Amygdala (tissue), 56 donors: ENCODE data around the gene OR4D5.

Source experiments
- DNase-seq, 56 donors: peaks; one replicate each; lab custom pipeline; 2025; lab: John Stamatoyannopoulos, UW

The OR4D5 gene

DNA sequence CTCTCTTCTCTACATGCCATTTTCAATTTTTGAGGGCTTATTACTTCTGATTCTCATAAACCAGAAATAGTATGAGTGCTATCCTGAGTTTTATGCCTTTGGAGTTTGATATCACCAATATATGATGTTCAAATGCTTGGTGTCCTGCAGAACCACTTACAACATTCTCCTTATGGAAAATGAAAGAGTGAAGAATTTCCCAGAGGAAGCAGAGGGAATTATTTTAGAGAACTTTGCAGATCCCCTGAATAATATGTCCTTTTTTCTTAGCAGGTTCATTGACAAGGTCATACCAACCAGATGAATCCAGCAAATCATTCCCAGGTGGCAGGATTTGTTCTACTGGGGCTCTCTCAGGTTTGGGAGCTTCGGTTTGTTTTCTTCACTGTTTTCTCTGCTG lies at the start of gene OR4D5:
TSS of gene OR4D5 (plus strand) at position 301 of the 400 bp plus-strand sequence. CDS start at position 301, 0 bp downstream.
- no peak for DNase-seq

DNA sequence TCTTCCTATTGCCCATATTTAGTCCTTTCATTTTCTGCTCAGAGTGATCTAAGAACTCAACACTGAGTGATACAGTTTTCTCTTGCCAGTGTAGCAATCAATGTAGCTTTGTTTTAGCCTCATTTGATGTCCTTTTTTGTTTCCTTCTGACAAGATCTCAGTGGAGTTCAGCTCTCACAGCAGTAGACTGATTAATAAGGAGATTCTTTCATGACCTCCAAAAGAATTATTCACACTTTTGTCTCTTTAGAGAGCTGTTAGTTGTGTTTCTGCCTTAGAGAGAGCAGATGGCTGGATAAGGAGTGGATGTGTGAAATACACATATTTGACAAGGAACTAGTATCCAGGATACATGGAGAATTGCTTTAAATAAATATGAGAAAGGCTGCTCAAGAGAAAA lies 47.4 kb upstream of the OR4D5 start:
- DNase-seq = no peak

DNA sequence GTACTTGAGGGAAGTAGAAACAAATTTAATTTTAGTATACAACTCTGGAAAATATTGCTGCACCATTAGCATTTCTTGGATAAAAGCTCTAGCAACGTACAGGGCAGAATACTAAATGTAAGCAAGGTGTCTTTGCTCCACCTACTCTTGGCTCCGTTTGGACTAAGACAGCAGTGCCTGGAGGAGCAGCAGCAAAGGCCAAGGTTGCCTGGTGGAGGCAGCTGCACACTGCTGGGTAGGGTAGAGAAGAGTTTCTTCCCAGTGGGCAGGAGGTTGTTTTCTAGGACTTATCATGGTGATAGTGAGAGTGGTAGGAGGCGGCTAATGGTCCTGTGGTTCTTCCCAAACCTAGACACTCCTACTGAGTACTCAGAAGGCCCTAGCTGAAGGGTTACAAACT lies 39.6 kb upstream of the OR4D5 start:
- no peak for DNase-seq

DNA sequence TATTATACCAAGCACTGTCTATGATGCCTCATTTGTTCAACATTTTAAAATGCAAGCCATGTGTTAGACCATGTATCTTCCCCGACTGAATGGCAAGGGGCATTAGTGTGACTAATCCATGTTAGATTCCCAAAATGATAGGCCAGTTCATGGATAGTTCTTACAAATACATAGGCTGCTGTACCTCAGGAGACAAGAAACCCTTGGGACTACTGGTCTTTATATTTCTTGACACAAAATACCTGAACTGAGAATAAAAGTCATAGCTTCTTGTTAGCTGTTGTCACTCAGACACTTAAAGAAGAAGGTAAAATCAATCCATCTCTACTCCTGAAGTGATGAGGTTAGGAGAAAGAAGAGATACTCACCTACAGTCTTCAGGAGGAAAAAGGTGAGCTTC lies 37.5 kb upstream of the OR4D5 start, which contains the start of gene OR8D4:
TSS of gene OR8D4 (plus strand) at position 301 of the 400 bp plus-strand sequence. CDS start 4,265 bp downstream, outside the sequence.
- DNase-seq = no peak

DNA sequence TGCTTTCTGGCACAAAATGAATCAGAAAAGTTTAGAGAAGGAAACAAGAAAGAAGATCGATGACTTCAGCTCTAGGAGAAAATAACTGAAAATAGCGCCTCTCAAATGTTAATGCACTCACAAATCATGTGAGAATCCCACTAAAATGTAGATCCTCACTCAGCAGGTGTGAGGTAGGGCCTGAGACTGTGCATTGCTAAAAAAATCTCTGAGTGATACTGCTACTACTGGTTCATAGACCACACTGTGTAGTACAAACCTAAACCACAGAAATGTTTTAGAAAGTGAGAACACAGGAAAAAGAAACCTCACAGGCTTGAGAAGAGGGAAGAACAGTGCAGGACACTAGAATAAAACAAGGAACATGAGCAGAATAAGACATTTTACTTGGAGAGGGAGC lies 35.5 kb upstream of the OR4D5 start:
- no peak for DNase-seq

DNA sequence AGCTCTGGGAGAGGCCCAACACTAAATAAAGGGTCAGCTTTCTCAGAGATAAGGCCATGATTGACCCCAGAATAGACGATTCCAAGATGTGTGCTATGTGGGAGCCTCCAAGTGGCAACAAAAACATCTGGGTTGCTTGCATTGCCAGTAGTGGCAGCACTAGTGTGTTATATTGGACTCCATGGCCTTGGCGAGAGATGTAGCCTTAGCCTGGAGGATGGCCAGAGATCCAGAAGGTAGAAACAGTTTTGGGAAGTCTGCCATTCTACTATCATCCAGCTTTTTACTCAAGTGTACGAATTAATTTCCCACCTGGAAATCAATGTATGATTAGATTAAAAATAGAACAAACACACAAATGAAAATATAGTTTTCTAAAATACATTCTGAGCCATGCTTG lies 34.5 kb upstream of the OR4D5 start:
- no peak for DNase-seq

DNA sequence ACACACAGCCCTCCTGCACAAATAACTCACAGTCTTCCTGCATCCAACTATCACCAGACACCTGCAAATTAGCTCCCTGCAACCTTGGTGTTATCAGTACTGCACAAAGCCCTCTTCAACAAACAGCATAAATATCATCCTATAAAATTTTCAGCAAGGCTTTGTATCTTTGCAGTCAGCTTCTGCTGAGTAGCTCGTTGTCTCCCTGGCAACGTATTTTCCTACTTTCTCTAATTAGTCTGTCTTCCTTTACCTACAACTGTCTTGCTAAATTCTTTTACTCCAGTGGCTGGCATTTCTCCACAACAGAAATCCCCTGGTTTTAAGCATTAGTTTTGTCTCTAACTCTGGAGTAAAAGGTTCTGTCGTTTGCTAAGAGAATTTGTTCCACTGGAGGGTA lies 33.6 kb upstream of the OR4D5 start:
- peak in 2 of 56 donors; percentile 2 to 13 for DNase-seq

DNA sequence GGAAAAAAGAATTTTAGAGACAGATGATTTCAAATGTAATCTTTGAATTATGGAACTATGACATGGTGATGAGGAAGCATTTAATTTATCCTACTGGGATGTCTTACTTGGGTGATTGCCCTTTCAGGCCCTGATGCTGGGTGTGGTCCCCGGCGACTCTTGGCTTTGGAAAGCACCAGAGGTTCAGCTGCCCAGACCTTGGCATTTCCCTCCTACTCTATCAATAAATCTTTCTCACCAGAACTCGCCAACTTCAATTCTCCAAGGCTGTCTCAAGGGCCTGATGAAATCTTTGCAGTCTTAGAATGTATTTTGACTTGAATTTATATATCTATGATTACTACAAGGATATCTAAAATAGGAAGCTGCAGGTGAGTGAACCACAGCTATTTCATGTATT lies 18.5 kb upstream of the OR4D5 start:
- DNase-seq = no peak

DNA sequence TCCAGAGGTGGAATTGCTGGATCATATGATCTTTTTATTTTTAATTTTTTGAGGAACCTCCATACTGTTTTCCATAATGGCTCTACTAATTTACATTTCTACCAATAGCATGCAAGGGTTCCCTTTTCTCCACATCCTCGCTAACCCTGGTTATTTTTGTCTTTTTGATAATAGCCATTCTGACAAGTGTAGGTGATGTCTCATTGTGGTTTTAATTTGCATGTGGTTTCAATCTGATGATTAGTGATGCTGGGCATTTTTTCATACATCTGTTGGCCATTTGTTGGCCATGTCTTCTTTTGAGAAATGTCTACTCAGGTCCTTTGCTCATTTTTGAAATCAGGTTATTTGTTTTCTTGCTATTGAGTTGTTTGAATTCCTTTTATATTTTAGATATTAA lies 15.4 kb upstream of the OR4D5 start:
- no peak for DNase-seq

DNA sequence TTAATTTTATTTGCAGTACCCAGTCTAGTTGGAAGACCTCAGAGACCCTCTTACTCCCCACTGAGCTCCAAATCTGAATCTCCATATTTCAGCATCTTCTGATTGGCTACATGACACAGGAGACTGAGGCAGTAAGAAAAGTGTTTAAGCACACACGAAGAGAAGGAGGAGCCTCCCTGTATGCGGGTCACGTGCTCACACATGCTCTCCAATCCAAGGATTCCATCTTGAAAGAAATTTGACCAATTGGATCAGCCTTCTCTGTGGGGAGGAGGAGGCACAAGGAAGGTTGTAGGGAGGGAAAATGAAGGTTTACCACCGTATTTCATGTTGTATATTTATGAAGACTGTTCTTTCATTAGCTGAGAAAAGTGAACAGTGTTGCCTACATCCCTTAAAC lies 3.0 kb downstream of the OR4D5 start:
- no peak for DNase-seq

DNA sequence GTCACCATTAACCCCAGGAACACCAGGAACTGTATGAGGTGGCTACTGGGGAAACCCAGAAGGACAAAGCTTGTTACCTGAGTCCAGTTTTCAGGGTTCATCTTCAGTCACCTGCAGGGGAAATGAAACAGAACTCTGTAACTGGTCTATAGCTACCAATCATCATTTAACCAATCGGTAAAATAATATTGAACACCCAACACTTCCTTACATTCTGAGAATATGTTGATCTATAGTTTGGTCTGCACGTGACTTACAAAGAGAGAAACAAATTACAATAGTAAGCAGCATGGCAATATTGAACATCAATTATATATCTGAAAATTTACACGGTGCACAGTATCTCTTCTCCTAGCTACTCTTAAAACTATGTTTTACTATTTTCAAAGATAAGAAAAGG lies 4.3 kb downstream of the OR4D5 start, which contains the start of gene OR6T1:
TSS of gene OR6T1 (minus strand) at position 101 of the 400 bp plus-strand sequence. CDS start at position 101, 0 bp downstream.
- DNase-seq = no peak

DNA sequence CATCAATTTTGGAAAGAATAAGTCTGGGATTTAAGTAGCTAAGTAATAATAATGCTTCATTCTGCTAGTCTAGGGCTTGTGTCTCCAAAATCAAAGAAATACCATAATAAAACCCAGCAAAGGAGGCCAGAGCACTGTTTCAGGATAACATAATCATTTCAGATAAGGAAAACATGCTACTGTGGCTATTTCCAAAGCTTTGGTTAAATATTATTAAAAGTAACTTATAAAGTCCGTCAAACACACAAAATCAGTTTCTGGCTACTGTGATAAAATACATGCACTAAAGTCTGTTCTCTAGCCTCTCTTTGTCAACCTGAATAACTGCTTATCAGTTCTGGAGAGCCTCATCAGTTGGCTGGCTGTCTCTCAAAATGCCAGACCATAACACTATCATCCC lies 5.7 kb downstream of the OR4D5 start:
- DNase-seq = no peak

DNA sequence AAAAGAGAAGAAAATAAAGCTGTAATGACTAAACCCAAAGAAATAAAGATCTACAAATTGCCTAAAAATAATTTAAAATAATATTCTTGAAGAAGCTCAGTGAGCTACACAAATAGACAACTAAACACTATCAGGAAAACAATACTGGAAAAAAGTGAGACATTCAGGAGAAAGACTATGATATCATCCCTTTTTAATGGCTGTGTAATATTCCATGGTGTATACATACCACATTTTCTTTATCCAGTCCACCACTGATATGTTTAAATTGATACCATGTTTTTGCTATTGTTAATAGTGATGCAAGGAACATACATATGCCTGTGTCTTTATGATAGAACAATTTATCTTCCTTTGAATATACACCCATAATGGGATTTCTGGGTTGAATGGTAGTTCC lies 17.3 kb downstream of the OR4D5 start:
- no peak for DNase-seq

DNA sequence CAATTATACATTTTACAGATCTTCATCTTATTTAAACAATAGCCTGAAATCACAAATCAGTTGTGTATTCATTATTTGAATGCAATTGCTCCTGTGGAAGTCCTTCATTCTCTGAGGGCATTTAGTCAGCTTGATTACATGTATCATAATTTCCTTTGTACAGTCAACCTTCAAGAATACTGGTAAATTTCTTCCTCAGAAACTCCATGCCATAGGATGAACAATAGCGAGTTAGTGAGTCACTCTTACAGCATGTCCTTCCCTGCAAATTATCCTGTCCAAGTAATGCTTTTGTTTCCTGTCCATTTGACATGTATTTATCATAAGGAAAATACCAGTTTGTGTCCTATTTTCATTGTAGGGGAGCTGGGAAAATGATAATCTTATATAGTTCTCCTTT lies 34.4 kb downstream of the OR4D5 start:
- DNase-seq = no peak

DNA sequence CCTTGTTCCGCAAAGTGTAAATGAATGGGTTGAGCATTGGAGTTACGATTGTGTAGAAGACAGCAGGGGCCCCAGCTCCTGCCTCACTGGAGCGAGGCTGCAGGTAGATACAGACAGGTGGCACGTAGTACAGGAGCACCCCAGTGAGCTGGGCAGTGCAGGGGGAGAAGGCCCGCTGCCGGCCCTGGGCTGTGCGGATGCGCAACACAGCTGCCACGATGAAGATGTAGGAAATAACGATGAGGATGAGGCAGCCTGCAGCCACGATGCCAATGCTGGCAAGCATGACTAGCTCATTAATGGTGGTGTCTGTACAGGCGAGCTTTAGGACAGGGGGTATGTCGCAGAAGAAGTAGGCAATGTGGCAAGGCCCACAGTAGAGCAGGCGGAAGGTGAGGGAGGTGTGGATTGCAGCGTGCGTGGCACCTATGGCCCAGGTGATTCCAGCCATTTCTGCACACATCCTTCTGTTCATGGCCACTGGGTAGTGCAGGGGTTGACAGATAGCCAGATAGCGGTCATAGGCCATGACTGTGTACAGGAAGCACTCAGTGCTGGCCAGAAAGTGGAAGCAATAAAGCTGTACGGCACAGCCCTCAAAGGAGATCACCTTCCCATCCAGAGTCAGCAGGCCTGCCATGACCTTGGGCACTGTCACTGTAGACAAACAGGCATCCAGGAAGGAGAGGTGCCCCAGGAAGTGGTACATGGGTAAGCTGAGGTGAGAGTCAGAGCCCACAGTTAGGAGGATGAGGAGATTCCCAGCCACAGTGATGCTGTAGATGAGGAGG lies 37.5 kb downstream of the OR4D5 start:
- DNase-seq = no peak

DNA sequence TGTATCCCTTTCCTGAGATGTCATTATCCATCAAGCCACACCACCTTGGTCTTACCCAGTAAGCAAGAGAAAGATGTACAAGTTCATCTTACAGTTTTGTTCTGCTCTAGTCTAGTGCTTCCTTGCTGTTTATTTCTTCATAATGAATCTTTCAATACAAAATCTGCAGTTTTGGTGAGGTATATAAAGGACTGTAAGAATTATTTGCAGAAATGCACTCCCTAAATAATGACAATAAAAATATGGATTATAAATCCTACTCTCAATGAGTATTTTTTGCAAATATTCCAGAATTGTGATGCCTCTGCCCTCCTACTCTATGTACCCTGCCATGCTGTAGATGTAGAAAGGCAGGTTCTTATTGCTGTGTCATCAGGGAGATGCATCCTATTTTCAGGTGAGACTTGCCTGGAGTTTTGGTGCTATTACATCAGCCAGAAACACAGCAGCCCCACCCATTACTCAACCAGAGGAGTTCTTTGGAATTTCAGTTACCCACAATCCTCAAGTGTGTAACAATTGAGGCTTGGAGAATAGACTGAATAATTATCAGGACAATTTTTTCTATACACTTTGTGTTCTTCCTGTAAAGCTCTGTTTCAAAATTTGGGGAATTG lies 38.4 kb downstream of the OR4D5 start, which contains the start of gene OR10S1:
TSS of gene OR10S1 (minus strand) at position 51 of the 617 bp plus-strand sequence. CDS start 117 bp downstream, outside the sequence.
- DNase-seq = no peak

DNA sequence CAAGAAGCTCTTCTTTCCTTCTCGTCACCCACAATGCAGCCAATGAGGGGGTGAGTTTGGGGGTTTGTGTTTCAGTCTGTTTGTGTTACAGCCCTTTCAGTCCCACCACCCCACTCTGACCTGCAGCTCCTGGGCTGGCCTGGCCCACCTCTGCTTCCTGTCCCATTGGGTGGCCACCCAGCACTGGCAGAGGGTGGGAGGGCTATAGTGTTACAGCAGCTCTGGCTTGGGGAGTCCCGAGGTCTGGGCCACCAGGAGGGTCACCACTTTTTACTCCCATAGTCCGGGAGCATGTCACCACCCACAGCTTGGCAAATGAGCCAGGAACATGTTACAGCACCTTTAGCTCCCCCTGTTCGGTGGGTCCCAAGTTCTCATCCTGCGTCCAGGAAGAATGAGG lies 39.9 kb downstream of the OR4D5 start:
- no peak for DNase-seq
